Transverse colon (tissue), 4 donors: ENCODE measurements around the gene MAPK1IP1L.

ENCODE experiments used
- CTCF ChIP-seq, 5 experiments: fragments of 200-600 bp in 3 of 5; fragments of 450-650 bp in 2 of 5; sonication (generic) in 3 of 5; IDR thresholded peaks; 1 replicate in 2 of 5; 2 replicates in 3 of 5; pipeline ENCODE4 v1.5.1; 2016 to 2017; ENCODE audit warnings: antibody characterized with exemption in 5 of 5, inconsistent platforms in 3 of 5, mild to moderate bottlenecking in 2 of 5, moderate library complexity in 1 of 5
- EP300 ChIP-seq: sonication (generic); formaldehyde crosslinking; IDR thresholded peaks from one replicate; pipeline ENCODE4 v1.6.1; 2017; ENCODE audit warnings: antibody characterized with exemption, low read depth
- POLR2A ChIP-seq: fragments of 450-650 bp; IDR thresholded peaks from one replicate; pipeline ENCODE4 v1.6.1; 2016; ENCODE audit warnings: antibody characterized with exemption, mild to moderate bottlenecking, moderate library complexity
- POLR2AphosphoS5 ChIP-seq, 3 donors: sonication (generic); formaldehyde crosslinking; IDR thresholded peaks; one replicate each; pipeline ENCODE4 v1.6.1; 2016; ENCODE audit warnings: antibody characterized with exemption in 3 of 3

- TF ChIP-seq EP300 = no peak
- TF ChIP-seq CTCF (IDR thresholded peaks at IDR 0.05) = no peak
- no peak for TF ChIP-seq POLR2A
- TF ChIP-seq POLR2AphosphoS5 (IDR thresholded peaks at IDR 0.05) = no peak
Observed at GRCh38 chr14:55105991-55106390, 54.5 kb downstream of the MAPK1IP1L start.
